Neural cell (in vitro differentiated cells): ENCODE data around the gene IGF2R.

Experiments
- RAD21 ChIP-seq: fragments of 450-650 bp; conservative IDR thresholded peaks from 2 replicates; pipeline ENCODE4 v1.6.1; 2014; ENCODE audit warnings: antibody characterized with exemption, mild to moderate bottlenecking, moderate library complexity
- TF ChIP-seq, protein P1 (sequence below): fragments of 450-650 bp; IDR thresholded peaks from 2 replicates; pipeline ENCODE4 v1.5.1; 2014; ENCODE audit warnings: antibody characterized with exemption, mild to moderate bottlenecking, moderate library complexity; ENCODE audit not compliant: poor library complexity, severe bottlenecking
- TF ChIP-seq, protein P2 (sequence below): IDR thresholded peaks from 2 replicates; pipeline ENCODE4 v1.6.1; 2012; ENCODE audit warnings: borderline replicate concordance

DNA sequence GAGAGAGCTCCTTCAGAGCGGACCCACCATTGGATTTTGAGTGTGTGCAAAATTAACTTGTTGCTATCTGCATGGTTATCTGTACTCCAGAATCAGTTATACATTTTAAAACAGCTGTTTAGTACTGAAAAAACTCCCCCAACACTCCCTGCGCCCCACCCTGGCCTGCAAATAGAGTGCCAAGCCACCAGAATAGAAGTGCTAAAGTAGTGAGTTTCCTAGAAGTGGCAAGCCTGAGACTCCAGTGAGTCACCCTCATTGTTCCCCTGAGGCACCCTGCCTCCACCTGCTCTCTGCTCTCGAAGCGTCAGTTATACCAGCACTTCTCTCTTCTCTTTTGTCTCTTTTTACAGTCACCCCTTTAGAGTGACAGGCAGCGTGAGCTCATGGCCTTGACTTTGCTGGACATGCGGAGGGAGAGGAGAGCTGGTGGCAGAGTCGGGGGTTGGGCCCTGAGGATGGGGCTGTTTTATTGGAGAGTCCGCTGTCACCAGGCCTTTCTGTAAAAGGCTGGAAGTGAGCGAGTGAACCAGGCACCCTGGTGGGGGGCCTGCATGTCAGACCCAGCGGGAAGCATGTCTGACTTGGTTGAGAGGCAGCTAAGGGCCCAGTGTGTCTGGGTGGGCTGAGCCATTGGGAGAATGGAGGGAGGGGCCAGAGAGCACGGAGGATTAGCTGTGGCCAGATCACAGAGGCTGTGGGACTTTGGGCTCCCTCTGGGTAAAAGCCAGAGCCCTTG is 10.4 kb downstream of the IGF2R start:
- TF ChIP-seq, protein P1, sequence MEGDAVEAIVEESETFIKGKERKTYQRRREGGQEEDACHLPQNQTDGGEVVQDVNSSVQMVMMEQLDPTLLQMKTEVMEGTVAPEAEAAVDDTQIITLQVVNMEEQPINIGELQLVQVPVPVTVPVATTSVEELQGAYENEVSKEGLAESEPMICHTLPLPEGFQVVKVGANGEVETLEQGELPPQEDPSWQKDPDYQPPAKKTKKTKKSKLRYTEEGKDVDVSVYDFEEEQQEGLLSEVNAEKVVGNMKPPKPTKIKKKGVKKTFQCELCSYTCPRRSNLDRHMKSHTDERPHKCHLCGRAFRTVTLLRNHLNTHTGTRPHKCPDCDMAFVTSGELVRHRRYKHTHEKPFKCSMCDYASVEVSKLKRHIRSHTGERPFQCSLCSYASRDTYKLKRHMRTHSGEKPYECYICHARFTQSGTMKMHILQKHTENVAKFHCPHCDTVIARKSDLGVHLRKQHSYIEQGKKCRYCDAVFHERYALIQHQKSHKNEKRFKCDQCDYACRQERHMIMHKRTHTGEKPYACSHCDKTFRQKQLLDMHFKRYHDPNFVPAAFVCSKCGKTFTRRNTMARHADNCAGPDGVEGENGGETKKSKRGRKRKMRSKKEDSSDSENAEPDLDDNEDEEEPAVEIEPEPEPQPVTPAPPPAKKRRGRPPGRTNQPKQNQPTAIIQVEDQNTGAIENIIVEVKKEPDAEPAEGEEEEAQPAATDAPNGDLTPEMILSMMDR = no peak
- no peak for TF ChIP-seq RAD21
- TF ChIP-seq, protein P2, sequence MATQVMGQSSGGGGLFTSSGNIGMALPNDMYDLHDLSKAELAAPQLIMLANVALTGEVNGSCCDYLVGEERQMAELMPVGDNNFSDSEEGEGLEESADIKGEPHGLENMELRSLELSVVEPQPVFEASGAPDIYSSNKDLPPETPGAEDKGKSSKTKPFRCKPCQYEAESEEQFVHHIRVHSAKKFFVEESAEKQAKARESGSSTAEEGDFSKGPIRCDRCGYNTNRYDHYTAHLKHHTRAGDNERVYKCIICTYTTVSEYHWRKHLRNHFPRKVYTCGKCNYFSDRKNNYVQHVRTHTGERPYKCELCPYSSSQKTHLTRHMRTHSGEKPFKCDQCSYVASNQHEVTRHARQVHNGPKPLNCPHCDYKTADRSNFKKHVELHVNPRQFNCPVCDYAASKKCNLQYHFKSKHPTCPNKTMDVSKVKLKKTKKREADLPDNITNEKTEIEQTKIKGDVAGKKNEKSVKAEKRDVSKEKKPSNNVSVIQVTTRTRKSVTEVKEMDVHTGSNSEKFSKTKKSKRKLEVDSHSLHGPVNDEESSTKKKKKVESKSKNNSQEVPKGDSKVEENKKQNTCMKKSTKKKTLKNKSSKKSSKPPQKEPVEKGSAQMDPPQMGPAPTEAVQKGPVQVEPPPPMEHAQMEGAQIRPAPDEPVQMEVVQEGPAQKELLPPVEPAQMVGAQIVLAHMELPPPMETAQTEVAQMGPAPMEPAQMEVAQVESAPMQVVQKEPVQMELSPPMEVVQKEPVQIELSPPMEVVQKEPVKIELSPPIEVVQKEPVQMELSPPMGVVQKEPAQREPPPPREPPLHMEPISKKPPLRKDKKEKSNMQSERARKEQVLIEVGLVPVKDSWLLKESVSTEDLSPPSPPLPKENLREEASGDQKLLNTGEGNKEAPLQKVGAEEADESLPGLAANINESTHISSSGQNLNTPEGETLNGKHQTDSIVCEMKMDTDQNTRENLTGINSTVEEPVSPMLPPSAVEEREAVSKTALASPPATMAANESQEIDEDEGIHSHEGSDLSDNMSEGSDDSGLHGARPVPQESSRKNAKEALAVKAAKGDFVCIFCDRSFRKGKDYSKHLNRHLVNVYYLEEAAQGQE = no peak
